HepG2 (cell line): ENCODE results near the gene GGA2. TPM values are rescaled to one million over a fixed set of nuclear protein-coding genes. Genes with fewer than 3 reads are reported as not detected.
A peak's percentile ranks its signal among the peaks of the same experiment; 100 is the strongest.

Source experiments
- ARNT2 ChIP-seq: sonication (generic); formaldehyde crosslinking; IDR thresholded peaks from 2 replicates; pipeline ENCODE4 v1.8.0; 2022; ENCODE audit warnings: mild to moderate bottlenecking, low read depth, missing genetic modification reagents, moderate library complexity
- CCAR2 ChIP-seq: fragments of 200-400 bp; formaldehyde crosslinking; optimal IDR thresholded peaks from 2 replicates; pipeline ENCODE3; 2018; ENCODE audit warnings: low read depth, mild to moderate bottlenecking, low read length, moderate library complexity
- HNRNPL ChIP-seq: fragments of 200-400 bp; formaldehyde crosslinking; IDR thresholded peaks from 2 replicates; pipeline ENCODE4 v1.6.1; 2017; ENCODE audit warnings: mild to moderate bottlenecking, low read depth, low read length
- HOXA7 ChIP-seq: sonication (generic); formaldehyde crosslinking; IDR thresholded peaks from 2 replicates; pipeline ENCODE4 v1.8.1; 2022; ENCODE audit warnings: mild to moderate bottlenecking, missing genetic modification reagents, moderate library complexity
- JUND ChIP-seq: sonication (generic); formaldehyde crosslinking; IDR thresholded peaks from 2 replicates; pipeline ENCODE4 v1.8.0; 2022; ENCODE audit warnings: mild to moderate bottlenecking, missing genetic modification reagents
- MBD4 ChIP-seq: IDR thresholded peaks from 2 replicates; pipeline ENCODE4 v1.6.1; 2012; ENCODE audit warnings: low read length, inconsistent platforms, borderline replicate concordance
- MED1 ChIP-seq: sonication (generic); formaldehyde crosslinking; IDR thresholded peaks from 2 replicates; pipeline ENCODE4 v1.4.0; 2020; ENCODE audit warnings: missing genetic modification reagents
- MEF2D ChIP-seq: sonication (generic); formaldehyde crosslinking; IDR thresholded peaks from 2 replicates; pipeline ENCODE4 v1.5.1; 2020; ENCODE audit warnings: mild to moderate bottlenecking, missing genetic modification reagents
- RFXANK ChIP-seq: IDR thresholded peaks from 2 replicates; pipeline ENCODE4 v1.6.1; 2016
- SIN3A ChIP-seq: IDR thresholded peaks from 2 replicates; pipeline ENCODE4 v1.6.1; 2011; ENCODE audit warnings: low read depth, mild to moderate bottlenecking, control low read depth, low read length, borderline replicate concordance
- SKI ChIP-seq: fragments of 450-650 bp; IDR thresholded peaks from one replicate; pipeline ENCODE4 v1.6.1; 2018; ENCODE audit warnings: mild to moderate bottlenecking; ENCODE audit not compliant: partially characterized antibody
- THYN1 ChIP-seq: sonication (generic); formaldehyde crosslinking; IDR thresholded peaks from 2 replicates; pipeline ENCODE4 v1.8.1; 2023; ENCODE audit warnings: low read depth, mild to moderate bottlenecking, moderate library complexity, missing genetic modification reagents, borderline replicate concordance
- ZBTB1 ChIP-seq: sonication (generic); formaldehyde crosslinking; IDR thresholded peaks from 2 replicates; pipeline ENCODE4 v1.4.0; 2020; ENCODE audit warnings: missing genetic modification reagents, borderline replicate concordance
- ZBTB7B ChIP-seq: sonication (generic); formaldehyde crosslinking; IDR thresholded peaks from 2 replicates; pipeline ENCODE4 v1.4.0; 2020; ENCODE audit warnings: missing genetic modification reagents
- ZFP36L1 ChIP-seq: sonication (generic); formaldehyde crosslinking; IDR thresholded peaks from 2 replicates; pipeline ENCODE4 v1.8.0; 2022; ENCODE audit warnings: mild to moderate bottlenecking, missing genetic modification reagents, moderate library complexity
- ZKSCAN1 ChIP-seq: fragments of 150-350 bp; IDR thresholded peaks from 2 replicates; pipeline ENCODE4 v1.6.1; 2014; ENCODE audit warnings: low read length
- ZNF331 ChIP-seq: sonication (generic); formaldehyde crosslinking; IDR thresholded peaks from 2 replicates; pipeline ENCODE4 v1.4.0; 2020; ENCODE audit warnings: missing genetic modification reagents
- ZNF468 ChIP-seq: sonication (generic); formaldehyde crosslinking; IDR thresholded peaks from 2 replicates; pipeline ENCODE4 v1.8.0; 2022; ENCODE audit warnings: mild to moderate bottlenecking, moderate library complexity, missing genetic modification reagents
- ZNF564 ChIP-seq: sonication (generic); formaldehyde crosslinking; IDR thresholded peaks from 2 replicates; pipeline ENCODE4 v1.8.1; 2023; ENCODE audit warnings: mild to moderate bottlenecking, missing genetic modification reagents
- ZNF629 ChIP-seq: sonication (generic); formaldehyde crosslinking; conservative IDR thresholded peaks from 2 replicates; pipeline ENCODE4 v1.5.0; 2020; ENCODE audit warnings: missing genetic modification reagents
- polyA plus RNA-seq, 8 experiments: library from polyadenylated mRNA; depleted of rRNA in 3 of 8; stranded (reverse) in 7 of 8; unstranded in 1 of 8; fragments of >200 nt; fragmentation: Illumina TruSeq in 4 of 8; extraction: Trizol in 4 of 8; gene quantifications; 2 replicates each; pipeline versions ENCODE4 v1.2.1 to v1.2.3, GENCODE V29; 2011 to 2016; ENCODE audit warnings: low read depth in 4 of 8, missing spikeins in 1 of 8, mixed read lengths in 1 of 8; ENCODE audit not compliant: insufficient read depth in 1 of 8
- total RNA-seq, 5 experiments: library from RNA; depleted of rRNA; stranded (reverse); fragments of >200 nt; fragmentation: Illumina TruSeq; extraction: Trizol; gene quantifications; 2 replicates each; pipeline ENCODE4 v1.2.3, GENCODE V29; 2016; ENCODE audit warnings: low read depth in 1 of 5
- TF ChIP-seq, protein P1 (sequence below): sonication (generic); formaldehyde crosslinking; IDR thresholded peaks from 2 replicates; pipeline ENCODE4 v1.9.0; 2022; ENCODE audit warnings: missing genetic modification reagents, mild to moderate bottlenecking, borderline replicate concordance
- TF ChIP-seq, protein P2 (sequence below): IDR thresholded peaks from 2 replicates; pipeline ENCODE4 v1.6.1; 2016; ENCODE audit warnings: low read depth, control low read depth
- TF ChIP-seq, protein P3 (sequence below): sonication (generic); formaldehyde crosslinking; IDR thresholded peaks from 2 replicates; pipeline ENCODE4 v1.8.1; 2022; ENCODE audit warnings: mild to moderate bottlenecking, missing genetic modification reagents
- TF ChIP-seq, protein P4 (sequence below): sonication (generic); formaldehyde crosslinking; IDR thresholded peaks from 2 replicates; pipeline ENCODE4 v1.4.0; 2020; ENCODE audit warnings: mild to moderate bottlenecking, missing genetic modification reagents
- TF ChIP-seq, protein P5 (sequence below): sonication (generic); formaldehyde crosslinking; IDR thresholded peaks from 2 replicates; pipeline ENCODE4 v1.5.1; 2020; ENCODE audit warnings: mild to moderate bottlenecking, missing genetic modification reagents, borderline replicate concordance

GGA2 gene
- total and polyA plus RNA-seq, 2 of the 13 experiments (the other 11 are each of a cell fraction or from before 2014, with no cell fraction given) = 51.5 to 69.8 TPM

DNA sequence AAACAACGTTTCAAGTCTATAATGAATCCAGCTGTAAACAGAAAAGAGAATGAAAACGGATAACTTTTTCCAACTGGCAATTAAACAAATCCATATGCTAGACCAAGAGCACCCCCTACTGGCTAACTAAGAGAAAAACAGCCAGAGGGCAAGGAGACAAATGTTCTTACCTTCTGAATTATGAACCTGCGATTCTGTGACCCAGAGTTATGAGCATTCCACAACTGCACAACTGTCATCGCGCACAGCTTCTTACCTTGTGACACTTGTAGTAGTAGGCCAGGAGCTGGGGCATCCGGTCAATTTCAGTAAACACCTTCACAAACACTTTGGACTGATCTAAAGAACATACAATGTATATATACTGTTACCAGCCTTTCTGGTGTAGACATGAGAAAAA lies 75.9 kb downstream of the GGA2 start (continued):
- TF ChIP-seq THYN1 (CRISPR knock-in tag) (no peak), SKI (no peak), ZBTB7B (CRISPR knock-in tag) (no peak), MEF2D (CRISPR knock-in tag) (no peak), ZNF468 (CRISPR knock-in tag) (no peak), MED1 (CRISPR knock-in tag) (0 out of 2 replicates have a peak, but pooled peaks have one; percentile 21), HNRNPL (no peak), MBD4 (no peak), JUND (CRISPR knock-in tag) (peak; percentile 21; the same call in 1 of the 2 replicates), ZNF564 (CRISPR knock-in tag) (no peak), ZNF629 (CRISPR knock-in tag) (no peak), HOXA7 (CRISPR knock-in tag) (no peak), ZFP36L1 (CRISPR knock-in tag) (no peak), ZNF331 (CRISPR knock-in tag) (0 out of 2 replicates have a peak, but pooled peaks have one; percentile 31), ARNT2 (no peak), SIN3A (no peak), RFXANK (CRISPR knock-in tag) (no peak), ZBTB1 (CRISPR knock-in tag) (no peak), ZKSCAN1 (no peak), CCAR2 (no peak)
- TF ChIP-seq, protein P1, sequence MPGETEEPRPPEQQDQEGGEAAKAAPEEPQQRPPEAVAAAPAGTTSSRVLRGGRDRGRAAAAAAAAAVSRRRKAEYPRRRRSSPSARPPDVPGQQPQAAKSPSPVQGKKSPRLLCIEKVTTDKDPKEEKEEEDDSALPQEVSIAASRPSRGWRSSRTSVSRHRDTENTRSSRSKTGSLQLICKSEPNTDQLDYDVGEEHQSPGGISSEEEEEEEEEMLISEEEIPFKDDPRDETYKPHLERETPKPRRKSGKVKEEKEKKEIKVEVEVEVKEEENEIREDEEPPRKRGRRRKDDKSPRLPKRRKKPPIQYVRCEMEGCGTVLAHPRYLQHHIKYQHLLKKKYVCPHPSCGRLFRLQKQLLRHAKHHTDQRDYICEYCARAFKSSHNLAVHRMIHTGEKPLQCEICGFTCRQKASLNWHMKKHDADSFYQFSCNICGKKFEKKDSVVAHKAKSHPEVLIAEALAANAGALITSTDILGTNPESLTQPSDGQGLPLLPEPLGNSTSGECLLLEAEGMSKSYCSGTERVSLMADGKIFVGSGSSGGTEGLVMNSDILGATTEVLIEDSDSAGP (CRISPR knock-in tag) = no peak
- TF ChIP-seq, protein P2, sequence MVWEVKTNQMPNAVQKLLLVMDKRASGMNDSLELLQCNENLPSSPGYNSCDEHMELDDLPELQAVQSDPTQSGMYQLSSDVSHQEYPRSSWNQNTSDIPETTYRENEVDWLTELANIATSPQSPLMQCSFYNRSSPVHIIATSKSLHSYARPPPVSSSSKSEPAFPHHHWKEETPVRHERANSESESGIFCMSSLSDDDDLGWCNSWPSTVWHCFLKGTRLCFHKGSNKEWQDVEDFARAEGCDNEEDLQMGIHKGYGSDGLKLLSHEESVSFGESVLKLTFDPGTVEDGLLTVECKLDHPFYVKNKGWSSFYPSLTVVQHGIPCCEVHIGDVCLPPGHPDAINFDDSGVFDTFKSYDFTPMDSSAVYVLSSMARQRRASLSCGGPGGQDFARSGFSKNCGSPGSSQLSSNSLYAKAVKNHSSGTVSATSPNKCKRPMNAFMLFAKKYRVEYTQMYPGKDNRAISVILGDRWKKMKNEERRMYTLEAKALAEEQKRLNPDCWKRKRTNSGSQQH (CRISPR knock-in tag) = no peak
- TF ChIP-seq, protein P3, sequence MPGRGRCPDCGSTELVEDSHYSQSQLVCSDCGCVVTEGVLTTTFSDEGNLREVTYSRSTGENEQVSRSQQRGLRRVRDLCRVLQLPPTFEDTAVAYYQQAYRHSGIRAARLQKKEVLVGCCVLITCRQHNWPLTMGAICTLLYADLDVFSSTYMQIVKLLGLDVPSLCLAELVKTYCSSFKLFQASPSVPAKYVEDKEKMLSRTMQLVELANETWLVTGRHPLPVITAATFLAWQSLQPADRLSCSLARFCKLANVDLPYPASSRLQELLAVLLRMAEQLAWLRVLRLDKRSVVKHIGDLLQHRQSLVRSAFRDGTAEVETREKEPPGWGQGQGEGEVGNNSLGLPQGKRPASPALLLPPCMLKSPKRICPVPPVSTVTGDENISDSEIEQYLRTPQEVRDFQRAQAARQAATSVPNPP = no peak
- TF ChIP-seq, protein P4, sequence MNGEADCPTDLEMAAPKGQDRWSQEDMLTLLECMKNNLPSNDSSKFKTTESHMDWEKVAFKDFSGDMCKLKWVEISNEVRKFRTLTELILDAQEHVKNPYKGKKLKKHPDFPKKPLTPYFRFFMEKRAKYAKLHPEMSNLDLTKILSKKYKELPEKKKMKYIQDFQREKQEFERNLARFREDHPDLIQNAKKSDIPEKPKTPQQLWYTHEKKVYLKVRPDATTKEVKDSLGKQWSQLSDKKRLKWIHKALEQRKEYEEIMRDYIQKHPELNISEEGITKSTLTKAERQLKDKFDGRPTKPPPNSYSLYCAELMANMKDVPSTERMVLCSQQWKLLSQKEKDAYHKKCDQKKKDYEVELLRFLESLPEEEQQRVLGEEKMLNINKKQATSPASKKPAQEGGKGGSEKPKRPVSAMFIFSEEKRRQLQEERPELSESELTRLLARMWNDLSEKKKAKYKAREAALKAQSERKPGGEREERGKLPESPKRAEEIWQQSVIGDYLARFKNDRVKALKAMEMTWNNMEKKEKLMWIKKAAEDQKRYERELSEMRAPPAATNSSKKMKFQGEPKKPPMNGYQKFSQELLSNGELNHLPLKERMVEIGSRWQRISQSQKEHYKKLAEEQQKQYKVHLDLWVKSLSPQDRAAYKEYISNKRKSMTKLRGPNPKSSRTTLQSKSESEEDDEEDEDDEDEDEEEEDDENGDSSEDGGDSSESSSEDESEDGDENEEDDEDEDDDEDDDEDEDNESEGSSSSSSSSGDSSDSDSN (CRISPR knock-in tag) = no peak
- TF ChIP-seq, protein P5, sequence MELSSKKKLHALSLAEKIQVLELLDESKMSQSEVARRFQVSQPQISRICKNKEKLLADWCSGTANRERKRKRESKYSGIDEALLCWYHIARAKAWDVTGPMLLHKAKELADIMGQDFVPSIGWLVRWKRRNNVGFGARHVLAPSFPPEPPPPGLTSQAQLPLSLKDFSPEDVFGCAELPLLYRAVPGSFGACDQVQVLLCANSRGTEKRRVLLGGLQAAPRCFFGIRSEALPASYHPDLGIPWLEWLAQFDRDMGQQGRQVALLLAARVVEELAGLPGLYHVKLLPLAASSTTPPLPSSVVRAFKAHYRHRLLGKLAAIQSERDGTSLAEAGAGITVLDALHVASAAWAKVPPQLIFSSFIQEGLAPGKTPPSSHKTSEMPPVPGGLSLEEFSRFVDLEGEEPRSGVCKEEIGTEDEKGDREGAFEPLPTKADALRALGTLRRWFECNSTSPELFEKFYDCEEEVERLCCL (CRISPR knock-in tag) = no peak
